Fibroblast of lung (primary cell): Measurements from ENCODE around the gene LILRB2.

Experiments
- EZH2 ChIP-seq: IDR thresholded peaks from 2 replicates; pipeline ENCODE4 v1.5.1; 2012; ENCODE audit warnings: low read length, control low read depth, mild to moderate bottlenecking; ENCODE audit errors: missing control alignments
- TF ChIP-seq, protein P1 (sequence below), 2 donors: IDR thresholded peaks in 1 of 2; conservative IDR thresholded peaks in 1 of 2; 1 replicate in 1 of 2; 2 replicates in 1 of 2; pipeline ENCODE4 v1.5.1; 2011 to 2012; ENCODE audit warnings: low read length in 2 of 2, control low read depth in 1 of 2, inconsistent platforms in 1 of 2, low read depth in 1 of 2, mild to moderate bottlenecking in 1 of 2

DNA sequence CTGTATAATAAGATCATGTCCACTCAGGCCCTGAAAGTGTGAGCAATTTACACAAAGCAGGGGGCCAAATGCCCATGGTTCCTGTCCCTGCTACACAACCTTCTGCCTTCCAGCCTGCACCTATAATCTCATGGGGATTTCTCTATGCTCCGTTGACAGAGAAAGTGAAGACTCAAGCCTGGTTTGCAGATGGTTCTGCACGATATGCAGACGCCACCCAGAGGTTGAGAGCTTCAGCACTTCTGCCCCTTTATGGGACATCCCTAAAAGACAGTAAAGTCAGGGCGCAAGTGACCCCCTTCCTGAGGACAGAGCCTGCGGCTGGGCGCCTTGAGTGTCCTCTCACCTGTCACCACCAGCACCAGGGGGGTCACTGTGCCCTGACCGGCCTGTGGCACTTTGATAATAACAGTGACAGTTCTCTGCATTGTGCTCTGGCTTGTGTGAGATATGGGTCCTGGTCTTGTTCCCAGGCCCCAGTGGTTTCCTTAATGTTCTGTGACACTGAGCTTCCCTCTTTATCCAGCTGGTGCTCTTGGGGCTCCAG, 16.9 kb upstream of the LILRB2 start:
- TF ChIP-seq, protein P1, sequence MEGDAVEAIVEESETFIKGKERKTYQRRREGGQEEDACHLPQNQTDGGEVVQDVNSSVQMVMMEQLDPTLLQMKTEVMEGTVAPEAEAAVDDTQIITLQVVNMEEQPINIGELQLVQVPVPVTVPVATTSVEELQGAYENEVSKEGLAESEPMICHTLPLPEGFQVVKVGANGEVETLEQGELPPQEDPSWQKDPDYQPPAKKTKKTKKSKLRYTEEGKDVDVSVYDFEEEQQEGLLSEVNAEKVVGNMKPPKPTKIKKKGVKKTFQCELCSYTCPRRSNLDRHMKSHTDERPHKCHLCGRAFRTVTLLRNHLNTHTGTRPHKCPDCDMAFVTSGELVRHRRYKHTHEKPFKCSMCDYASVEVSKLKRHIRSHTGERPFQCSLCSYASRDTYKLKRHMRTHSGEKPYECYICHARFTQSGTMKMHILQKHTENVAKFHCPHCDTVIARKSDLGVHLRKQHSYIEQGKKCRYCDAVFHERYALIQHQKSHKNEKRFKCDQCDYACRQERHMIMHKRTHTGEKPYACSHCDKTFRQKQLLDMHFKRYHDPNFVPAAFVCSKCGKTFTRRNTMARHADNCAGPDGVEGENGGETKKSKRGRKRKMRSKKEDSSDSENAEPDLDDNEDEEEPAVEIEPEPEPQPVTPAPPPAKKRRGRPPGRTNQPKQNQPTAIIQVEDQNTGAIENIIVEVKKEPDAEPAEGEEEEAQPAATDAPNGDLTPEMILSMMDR (conservative IDR thresholded peaks at IDR 0.05 in 1 of 2, IDR thresholded peaks at IDR 0.05 in 1 of 2; ENCODE audit: low read depth in 1 of 2, low read length in 2 of 2), result no peak
- no peak for TF ChIP-seq EZH2
